NB4 (cell line): ENCODE data around the gene CALD1.

Experiments used
- CTCF ChIP-seq: IDR thresholded peaks from one replicate; pipeline ENCODE4 v1.5.1; 2012; ENCODE audit warnings: low read depth, low read length
- MAX ChIP-seq: IDR thresholded peaks from 2 replicates; pipeline ENCODE4 v1.6.1; 2011; ENCODE audit warnings: low read depth, low read length
- POLR2A ChIP-seq: IDR thresholded peaks from 2 replicates; pipeline ENCODE4 v1.6.1; 2011; ENCODE audit warnings: mild to moderate bottlenecking; ENCODE audit not compliant: insufficient read length; ENCODE audit errors: extremely low read depth

- no peak for TF ChIP-seq MAX
- TF ChIP-seq CTCF, result no peak
- no peak for TF ChIP-seq POLR2A
These were observed 269 bp downstream of the CALD1 start for GRCh38 chr7:134779741-134780065.
